HG03469 (cell line): ENCODE measurements around the gene DNAH17.

Experiments
- ATAC-seq: cut with Tn5 transposase; IDR thresholded peaks from one replicate; pipeline ENCODE4 v1.9.1; 2021; ENCODE audit warnings: mild to moderate bottlenecking, moderate library complexity, moderate number of reproducible peaks; ENCODE audit not compliant: unreplicated experiment

The DNAH17 gene

DNA sequence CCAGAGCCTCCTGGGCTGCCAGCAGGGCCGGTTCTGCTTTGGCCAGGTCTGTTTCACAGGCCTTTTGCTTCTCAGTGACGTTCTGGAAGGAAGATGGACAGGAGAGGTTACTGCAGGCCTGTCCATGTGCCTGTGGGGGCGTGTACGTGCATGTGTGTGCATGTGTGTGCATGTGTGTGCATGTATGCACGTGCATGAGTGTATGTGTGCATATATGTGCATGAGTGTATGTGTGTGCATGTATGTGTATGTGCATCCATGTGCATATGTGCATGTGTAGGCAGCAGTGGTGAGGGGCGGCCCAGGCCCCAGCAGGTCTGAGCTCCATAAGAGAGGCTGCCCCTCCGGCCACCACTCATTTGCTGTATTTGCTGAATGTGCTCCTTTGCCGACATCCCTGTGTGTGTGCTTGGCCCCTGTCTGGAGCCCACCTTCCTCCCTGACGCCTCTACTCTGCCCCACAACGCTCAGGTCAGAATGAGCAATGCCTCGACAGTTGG lies 117.0 kb downstream of the DNAH17 start:
- ATAC-seq = no peak

DNA sequence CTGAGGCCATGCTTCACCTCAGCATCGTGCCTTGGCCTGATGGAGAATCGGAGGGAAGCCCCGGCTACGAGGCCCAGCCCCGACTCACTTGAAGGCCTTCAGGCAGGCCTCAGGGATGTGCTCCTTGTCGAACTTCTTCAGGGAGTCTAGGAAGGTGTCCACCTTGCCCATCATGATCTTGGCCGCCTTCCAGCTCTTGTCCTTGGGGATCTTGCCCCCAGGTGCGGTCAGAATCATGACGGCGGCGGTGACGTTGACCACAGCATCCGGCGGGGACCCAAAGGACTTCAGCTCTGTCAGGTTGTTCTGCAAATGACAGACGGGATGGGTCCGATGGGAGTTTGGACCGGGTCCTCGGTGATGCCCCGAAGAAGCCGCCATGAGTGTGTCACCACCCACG lies 117.5 kb downstream of the DNAH17 start:
- ATAC-seq = no peak

DNA sequence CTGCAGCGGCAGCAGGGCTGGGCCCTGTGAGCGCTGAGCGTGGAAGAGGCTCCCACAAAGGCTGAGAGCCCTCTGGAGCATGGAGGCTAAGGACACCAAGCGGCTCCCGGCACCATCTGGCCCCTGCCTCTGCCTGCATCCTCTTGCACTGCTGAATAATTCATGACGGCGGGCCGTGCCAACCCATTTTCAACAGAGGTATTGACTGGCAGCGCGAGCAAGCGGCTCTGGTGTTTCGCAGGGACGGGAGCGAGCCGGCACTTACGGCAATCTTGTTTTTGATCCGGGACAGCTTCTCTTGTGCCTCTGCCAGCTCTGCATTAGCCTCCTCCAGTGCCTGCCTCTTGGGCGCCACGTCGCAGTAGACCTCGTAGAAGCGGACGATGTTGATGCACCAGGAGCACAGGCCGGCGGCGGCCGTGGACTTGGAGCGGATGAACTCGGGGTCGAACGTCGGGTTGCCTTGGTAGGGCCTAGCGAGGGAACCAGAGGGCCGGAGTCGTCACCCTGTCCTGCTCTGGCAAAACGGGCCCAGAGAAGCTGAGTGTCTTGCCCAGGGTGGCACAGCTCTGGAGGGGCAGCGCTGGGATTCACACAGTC lies 118.4 kb downstream of the DNAH17 start:
- ATAC-seq = no peak

DNA sequence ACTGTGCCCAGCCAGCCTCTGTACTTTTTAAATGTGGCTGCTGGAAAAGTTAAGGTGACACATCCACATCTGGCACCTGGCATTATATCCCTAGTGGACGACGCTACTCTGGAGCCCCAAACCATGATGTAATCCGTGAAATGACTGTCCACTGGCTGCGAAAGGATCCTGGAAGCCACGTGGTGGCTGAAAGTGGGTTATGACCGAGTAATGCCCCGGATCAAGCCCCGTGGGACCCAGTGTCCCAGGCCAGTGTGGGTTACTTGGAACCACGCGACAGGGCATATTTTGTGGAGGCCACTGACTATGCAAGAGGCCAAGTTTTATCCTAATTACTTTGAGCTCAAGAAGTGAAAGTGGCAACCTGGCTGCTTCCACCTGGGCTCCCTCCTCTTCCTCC lies 119.1 kb downstream of the DNAH17 start:
- ATAC-seq = no peak

DNA sequence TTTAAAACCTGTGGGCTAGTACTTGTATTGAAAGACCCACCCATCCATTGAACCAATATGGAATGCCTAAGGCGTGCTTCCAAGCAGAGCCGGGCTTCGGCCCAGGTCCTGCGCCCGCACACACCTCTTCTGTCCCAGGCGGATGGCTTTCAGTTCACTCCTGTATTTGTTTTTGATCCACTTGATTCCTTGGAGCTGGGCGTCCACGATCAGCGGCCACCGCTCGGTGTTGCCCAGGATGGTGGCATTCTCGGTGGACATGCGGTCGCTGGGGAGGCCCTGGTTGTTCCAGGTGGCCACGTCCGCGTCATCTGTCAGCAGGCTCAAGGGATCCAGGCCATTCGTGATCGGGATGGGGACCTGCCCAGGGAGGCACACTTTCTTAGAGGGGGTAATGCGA lies 122.8 kb downstream of the DNAH17 start:
- no peak for ATAC-seq

DNA sequence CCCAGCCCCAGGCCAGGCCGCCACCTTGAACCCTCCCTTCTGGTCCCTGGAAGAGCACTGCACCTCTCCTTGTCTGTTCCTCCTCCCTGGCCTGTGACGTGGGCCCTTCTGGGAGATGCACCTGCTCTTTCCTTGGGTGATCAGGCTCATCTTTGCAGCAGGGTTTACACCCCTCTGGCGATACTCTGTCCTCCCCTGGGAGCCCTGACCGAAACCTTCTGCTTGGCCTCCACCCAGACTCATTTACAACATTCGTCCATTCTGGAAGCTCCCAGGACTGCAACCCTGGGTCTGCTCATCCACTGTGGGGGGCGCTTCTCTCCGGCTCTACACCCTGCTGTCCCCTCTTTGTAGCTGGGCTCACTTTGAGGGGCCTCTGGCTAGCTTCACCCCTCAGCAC lies 125.4 kb downstream of the DNAH17 start:
- ATAC-seq = no peak

DNA sequence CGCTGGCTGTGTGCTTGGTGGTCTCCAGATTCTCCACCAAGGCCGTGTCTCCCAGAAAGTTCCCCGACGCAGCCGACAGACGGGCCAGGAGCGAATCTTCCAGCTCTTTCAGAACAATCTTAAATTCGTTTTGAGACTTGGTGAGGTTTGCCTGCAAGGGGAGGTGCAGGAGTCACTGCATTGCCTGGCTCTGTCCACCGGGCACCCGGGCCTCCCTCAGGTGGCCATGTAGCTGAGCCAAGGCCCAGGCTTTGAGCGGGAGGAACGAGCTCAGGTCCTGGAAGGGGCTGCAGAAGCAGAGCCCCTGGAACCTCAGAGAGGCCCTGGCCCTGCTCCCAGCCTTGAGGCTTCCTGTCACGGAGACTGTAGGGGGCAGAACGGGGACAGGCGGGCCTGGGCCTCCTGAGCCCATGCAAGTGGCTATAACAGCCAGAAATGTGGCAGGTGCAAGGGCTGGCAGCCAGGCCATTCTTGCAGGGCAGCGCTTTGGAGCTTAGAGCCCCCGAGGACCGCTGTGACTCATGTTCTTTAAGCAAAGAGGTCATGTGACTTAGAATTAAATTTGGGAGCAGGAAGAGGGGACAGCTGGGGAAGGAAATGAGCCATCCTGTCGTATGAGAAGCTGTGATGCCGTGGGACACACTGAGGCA lies 126.4 kb downstream of the DNAH17 start:
- no peak for ATAC-seq

DNA sequence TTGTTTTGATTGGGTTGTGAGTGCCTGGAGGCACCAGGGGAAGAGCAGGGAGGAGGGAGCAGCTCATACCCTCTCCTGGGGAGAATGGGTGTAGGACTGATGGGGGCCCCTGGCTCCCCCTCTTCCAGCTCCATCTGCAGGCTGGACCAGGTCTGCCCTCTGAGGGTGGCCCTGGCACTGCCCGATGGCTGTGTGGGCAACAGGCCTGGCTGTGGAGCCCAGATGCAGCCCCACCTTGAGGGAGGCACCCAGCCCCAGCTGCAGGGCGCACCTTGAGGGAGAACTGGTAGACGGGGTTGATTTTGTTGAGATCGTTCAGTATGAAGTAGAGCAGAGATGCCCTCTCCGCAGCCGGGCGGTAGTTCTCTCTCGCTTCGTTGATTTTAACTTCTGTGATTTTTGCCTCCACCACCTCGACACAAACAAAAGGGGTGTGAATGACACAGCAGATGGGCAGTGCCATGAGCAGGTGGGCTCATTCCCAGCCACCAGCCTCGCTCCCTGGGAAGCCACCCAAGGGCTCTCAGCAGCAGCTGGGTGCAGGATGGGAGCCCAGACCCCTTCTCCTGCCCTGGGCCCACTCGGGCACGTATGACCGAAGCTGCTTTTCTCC lies 127.1 kb downstream of the DNAH17 start:
- ATAC-seq = no peak

DNA sequence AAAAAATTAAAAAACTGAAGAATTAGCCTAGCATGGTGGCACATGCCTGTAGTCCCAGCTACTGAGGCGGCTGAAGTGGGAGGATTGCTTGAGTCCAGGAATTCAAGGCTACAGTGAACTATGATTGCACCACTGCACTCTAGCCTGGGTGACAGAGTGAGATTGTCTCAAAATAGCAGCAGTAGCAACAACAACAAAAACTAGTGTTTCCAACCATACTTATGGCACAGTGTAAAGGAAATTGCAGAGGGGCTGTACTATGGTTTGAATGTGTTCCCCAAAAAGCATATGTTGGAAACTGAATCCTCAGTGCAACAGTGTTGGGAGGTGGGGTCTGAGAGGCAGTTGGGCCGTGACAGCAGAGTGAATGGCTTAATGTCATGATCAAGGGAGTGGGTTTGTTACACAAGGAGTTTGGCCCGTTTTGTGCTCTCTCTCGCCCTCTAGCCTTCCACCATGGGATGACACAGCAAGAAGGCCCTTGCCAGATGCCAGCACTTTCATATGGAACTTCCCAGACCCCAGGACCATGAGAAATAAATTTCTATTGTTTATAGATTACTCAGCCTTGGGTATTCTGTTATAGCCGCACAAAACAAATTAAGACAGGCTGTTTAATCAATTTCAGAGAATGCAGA lies 128.7 kb downstream of the DNAH17 start:
- no peak for ATAC-seq

DNA sequence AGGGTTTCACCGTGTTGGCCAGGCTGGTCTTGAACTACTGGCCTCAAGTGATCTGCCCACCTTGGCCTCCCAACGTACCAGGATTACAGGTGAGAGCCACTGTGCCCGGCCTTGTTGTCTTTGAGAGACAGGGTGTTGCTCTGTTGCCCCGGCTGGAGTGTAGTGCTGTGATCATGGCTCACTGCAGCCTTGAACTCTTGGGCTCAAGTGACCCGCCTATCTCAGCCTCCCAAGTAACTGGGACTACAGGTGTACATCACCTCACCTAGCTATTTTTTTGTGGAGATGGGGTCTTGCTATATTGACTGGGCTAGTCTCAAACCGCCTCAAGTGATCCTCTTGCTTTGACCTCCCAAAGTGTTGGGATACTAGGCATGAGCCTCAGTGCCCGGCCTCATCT lies 130.4 kb downstream of the DNAH17 start:
- no peak for ATAC-seq

DNA sequence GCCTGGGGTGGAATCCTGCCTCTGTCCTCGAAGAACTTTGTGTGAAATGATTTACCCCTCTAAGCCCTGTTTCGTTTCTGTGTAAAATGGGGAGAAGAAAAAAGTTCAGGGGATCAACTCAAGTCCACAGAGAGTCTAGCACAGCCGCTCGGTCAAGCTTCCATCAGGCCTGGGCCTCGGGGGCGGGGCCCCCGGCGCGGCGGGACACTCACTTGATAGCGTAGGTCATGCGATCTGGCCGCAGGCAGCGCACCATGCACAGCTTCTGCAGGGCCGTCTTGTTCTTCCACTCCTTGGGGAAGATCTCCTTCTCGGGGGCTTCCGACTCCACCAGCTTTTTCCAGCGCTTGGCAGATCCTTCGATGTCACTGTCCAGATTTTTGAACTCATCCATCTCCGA lies 132.8 kb downstream of the DNAH17 start:
- ATAC-seq = no peak

DNA sequence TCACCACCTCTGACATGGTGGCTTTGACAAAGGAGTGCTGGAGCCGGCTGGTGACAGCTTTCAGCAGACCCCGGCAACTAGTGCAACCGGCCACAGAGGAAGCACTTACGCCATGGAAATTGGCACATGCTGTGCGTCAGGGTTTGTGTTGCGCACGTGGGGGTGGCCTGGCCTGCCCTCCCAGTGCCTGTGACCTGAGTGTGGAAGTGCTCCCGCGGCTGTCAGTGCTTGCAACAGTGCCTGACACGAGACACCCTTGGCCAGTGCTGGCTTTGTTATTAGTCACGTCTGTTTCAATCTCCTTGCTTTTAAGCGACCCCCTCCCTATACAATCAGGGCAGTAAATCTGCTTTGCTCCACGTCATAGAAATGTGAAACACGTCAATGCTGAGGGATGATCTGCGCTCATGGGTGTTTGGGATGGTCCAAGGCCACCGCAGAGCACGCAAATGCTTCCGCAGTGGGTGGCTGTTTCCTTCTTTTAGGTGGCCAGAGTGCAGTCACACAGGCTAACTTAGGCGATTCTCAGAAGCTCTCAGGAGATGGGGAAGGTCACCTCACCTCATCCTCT lies 134.5 kb downstream of the DNAH17 start:
- ATAC-seq = no peak

DNA sequence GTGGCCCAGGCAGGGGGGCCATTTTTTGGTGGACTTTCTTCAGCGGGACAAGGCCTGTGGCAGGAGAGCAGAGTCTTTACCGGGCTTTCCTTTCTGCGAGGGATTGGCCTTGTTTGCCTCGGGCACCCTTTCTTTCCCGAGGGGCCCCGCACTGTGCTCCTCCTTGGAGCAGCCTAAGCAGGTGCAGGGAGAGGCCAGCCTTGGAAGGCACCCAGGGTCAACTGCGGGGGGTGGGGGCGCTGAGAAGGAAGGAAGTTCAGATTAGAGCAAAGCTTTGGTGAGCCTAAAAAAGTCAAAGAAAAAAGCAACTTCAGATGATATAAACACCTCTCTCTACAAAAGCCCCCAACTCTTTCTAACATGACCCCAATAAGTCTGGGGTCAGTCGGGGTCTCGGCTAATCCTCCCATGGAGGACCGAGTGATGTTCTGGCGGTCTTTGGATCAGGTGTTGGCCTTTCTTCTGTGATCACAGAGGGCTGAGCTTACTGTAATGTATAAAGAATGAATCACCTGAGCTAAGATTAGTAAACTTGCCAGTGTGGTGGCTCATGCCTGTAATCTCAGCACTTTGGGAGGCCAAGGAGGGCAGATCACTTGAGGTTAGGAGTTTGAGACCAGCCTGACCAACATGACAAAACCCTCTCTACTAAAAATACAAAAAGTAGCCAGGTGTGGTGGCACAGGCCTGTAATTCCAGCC lies 135.8 kb downstream of the DNAH17 start:
- ATAC-seq = no peak

DNA sequence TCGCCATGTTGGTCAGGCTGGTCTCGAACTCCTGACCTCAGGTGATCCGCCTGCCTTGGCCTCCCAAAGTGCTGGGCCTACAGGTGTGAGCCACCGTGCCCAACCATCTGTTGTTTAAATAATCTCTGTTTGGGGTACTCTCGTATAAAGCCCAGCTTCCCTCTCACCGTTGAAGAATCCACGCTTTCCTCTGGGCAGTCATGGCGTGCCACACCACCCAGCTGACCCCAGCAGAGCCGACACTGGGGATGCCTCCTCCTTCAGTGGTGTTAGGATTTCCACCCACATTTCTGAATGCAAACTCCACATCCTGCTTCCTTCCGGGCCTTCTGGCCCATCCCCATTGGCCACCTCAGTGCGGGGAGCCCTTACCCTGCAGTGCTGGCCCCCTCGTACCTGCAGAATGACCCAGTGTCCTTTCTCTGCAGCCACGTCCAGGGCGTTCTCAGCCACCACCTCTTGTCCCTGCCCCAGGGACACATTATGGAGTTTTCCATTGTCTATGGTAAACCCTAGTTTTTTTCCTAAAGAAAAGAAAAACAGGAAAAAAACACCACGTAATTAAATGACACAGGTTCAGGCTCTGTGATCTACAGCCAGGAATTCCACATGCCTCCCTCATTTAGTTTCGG lies 138.4 kb downstream of the DNAH17 start:
- ATAC-seq = no peak

DNA sequence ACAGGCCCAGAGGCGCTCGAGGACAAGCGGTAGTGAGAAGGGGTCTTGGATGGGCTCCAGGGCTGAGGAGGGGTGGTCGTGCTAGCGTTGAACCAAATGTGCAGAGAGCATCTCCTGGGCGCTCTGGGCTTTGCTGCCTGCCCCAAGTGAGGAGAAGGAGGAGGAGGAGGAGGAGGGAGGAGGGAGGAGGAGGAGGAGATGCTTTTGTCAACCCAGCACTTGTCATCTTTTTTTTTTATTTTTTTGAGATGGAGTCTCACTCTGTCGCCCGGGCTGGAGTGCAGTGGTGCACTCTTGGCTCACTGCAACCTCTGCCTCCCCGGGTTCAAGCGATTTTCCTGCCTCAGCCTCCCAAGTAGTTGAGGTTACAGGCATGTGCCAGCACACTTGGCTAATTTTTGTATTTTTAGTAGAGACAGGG lies 138.9 kb downstream of the DNAH17 start:
- ATAC-seq = no peak

DNA sequence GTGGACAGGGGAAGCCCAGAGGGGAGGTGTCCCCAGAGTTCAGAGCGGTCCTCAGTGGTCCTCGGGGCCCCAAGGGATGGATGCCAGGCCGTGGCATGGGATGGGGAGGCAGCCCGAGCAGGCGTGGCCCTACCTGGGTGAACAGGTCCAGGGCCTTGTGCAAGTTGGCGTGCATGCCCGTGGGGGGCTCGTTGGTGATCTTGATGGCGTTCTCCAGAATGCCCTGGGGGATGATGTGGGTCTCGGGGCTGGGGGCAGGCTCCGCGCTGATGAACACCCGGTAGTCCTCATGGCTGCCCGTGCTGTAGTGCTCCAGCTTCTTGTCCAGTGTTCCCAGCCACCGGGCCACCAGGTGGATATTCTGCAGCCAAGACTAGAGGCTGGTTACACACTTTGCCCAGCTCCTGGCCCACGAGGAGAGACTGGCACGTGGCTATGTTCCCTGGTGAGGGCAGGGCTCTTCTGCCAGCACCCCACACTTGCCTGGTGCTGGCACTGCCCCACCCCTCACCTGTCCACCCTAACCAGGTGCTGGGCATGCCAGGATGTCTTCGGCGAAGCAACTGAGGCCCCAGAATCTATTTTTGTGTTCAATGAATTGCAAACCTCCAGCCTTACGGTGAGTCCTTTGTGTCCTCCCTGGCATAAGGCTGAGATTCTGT lies 139.6 kb downstream of the DNAH17 start:
- no peak for ATAC-seq

DNA sequence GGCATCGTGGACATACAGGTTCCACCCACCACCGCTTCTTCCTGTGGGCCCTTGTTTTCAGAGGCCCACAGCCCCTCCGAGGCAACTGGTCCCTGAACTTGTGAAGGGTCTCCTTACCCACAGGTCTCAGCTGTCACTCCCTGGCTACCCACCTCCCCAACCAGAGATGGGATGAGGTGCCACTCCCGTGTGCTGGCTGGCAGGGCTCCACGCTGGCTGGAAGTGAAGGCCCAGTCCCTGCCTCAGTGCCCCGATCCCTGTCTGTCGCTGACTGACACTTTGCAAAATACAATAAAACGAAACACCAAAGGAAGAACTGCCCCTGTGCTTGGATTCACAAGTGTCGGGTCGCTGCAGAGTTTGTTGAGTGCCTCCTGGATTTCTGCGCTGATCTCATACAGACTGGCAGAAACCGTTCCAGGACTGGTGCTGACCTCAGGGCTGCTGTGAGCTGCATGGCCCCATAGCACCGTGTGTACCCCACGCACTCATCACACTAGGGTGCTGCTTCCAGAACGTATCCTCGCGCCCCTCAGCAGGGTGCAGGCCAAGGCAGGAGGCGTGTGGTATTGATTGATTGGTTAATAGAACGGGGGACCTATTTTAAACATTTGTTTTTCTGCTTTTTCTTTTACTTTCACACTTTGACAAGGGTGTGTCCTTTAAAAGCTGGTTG lies 141.7 kb downstream of the DNAH17 start:
- no peak for ATAC-seq

DNA sequence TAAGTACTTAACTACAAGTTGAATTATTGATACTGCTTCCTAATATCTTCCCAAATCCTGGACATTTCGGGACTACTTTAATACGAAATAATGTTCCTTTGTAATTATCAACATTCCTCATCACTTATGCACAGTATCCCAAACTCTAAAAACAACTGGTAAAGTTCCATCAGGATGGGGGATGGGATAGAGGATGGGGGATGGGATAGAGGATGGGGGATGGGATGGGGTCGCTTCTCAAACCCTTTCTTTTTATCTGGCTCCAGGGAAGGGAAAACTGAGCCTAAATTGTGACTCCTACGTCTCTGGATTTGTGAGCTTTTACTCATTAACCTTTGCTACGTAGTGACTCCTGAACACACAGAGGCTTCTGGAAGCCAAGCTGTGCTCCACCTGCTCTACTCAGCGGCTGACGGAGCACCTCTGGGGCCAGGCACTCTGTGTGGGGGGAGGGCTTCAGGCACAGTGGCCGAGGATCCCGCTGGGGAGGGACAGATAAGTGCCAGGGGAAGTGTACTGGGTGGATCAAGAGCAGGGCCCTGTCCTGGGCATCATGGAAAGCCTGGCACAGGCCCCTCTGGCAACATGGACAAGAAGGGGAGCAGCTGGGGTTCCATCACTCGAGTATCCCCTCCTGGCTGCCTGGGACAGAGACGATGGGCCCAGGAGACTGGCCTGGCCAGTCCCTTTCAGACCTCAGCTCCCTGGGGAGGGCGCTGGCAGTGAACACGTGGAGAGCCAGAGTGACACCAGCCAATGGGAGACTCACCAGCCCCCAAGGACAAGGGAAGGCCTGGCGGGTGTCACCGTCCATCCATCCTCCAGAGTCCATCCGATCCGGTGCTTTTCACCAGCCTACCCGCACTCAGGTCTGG lies 142.5 kb downstream of the DNAH17 start:
- ATAC-seq = no peak
